GM19035 (cell line): ENCODE data around the gene H2BK1.

Experiments used
- ATAC-seq: cut with Tn5 transposase; IDR thresholded peaks from one replicate; pipeline ENCODE4 v1.9.1; 2021; ENCODE audit not compliant: unreplicated experiment

Gene H2BK1

GRCh38 chr7:151245360-151246101 lies 35.2 kb upstream of the H2BK1 start:
- ATAC-seq, result no peak

GRCh38 chr7:151244841-151245346 lies 34.6 kb upstream of the H2BK1 start:
- no peak for ATAC-seq

GRCh38 chr7:151244196-151244840 lies 34.0 kb upstream of the H2BK1 start:
- no peak for ATAC-seq

- ATAC-seq, result no peak
Observed at GRCh38 chr7:151243408-151244195, 33.3 kb upstream of the H2BK1 start.

- no peak for ATAC-seq
Observed at GRCh38 chr7:151243045-151243349, 32.7 kb upstream of the H2BK1 start.

- ATAC-seq, result no peak
Observed at GRCh38 chr7:151242159-151243044, 32.1 kb upstream of the H2BK1 start.

- no peak for ATAC-seq
Observed at GRCh38 chr7:151241755-151242096, 31.4 kb upstream of the H2BK1 start.

GRCh38 chr7:151240942-151241754 lies 30.9 kb upstream of the H2BK1 start:
- no peak for ATAC-seq

- no peak for ATAC-seq
Observed at GRCh38 chr7:151240536-151240935, 30.2 kb upstream of the H2BK1 start.

GRCh38 chr7:151239837-151240459 lies 29.7 kb upstream of the H2BK1 start:
- no peak for ATAC-seq

GRCh38 chr7:151238924-151239836 lies 28.9 kb upstream of the H2BK1 start:
- ATAC-seq, result no peak

GRCh38 chr7:151238190-151238810 lies 28.0 kb upstream of the H2BK1 start:
- no peak for ATAC-seq

- no peak for ATAC-seq
Observed at GRCh38 chr7:151237244-151238189, 27.2 kb upstream of the H2BK1 start.

- no peak for ATAC-seq
Observed at GRCh38 chr7:151236406-151236805, 26.1 kb upstream of the H2BK1 start.

- ATAC-seq, result no peak
Observed at GRCh38 chr7:151235091-151235787, 25.0 kb upstream of the H2BK1 start.

GRCh38 chr7:151233804-151234203 lies 23.5 kb upstream of the H2BK1 start:
- no peak for ATAC-seq
